ENCODE measurements around the gene ARHGDIB.

The ARHGDIB gene

GRCh38 chr12:14907953-14908352 is 53.4 kb downstream of the ARHGDIB start:
- no peak for TF ChIP-seq POLR2AphosphoS5 (IDR thresholded peaks at IDR 0.05; ENCODE audit: low read depth)
- no peak for TF ChIP-seq GABPA (IDR thresholded peaks at IDR 0.05; ENCODE audit: low read depth)
- TF ChIP-seq REST (IDR thresholded peaks at IDR 0.05; ENCODE audit: insufficient replicate concordance, low read depth) = no peak
- no peak for TF ChIP-seq SPI1 (IDR thresholded peaks at IDR 0.05; ENCODE audit: borderline replicate concordance, low read depth)
- TF ChIP-seq CTCF (IDR thresholded peaks at IDR 0.05; ENCODE audit: insufficient read depth, low read length) = no peak
- DNase-seq (ENCODE audit: low read depth in 1 of 2, low spot score in 1 of 2) = no peak

GRCh38 chr12:14906114-14906513 is 55.3 kb downstream of the ARHGDIB start:
- Histone ChIP-seq H3K4me3 (replicated peaks; ENCODE audit: insufficient read depth, low read length) (no peak overlapping the region), H3K27ac (replicated peaks) (no peak overlapping the region), H3K27me3 (ENCODE audit: insufficient read depth, poor library complexity, severe bottlenecking) (no peaks in the 10 kb centered on the region)
- TF ChIP-seq CTCF (IDR thresholded peaks at IDR 0.05; ENCODE audit: insufficient read depth, low read length) (no peak), POLR2AphosphoS5 (IDR thresholded peaks at IDR 0.05; ENCODE audit: low read depth) (no peak), REST (IDR thresholded peaks at IDR 0.05; ENCODE audit: insufficient replicate concordance, low read depth) (no peak), GABPA (IDR thresholded peaks at IDR 0.05; ENCODE audit: low read depth) (no peak), SPI1 (IDR thresholded peaks at IDR 0.05; ENCODE audit: borderline replicate concordance, low read depth) (no peak)
- no peak for DNase-seq (ENCODE audit: low read depth in 1 of 2, low spot score in 1 of 2)

More at GRCh38 chr12:14907953-14908352, 53.4 kb downstream of the ARHGDIB start:
- H3K4me3 ChIP-seq (replicated peaks; ENCODE audit: insufficient read depth, low read length) = no peak overlapping the region
- no peaks in the 10 kb centered on the region for H3K27me3 ChIP-seq (ENCODE audit: insufficient read depth, poor library complexity, severe bottlenecking)
- no peak overlapping the region for H3K27ac ChIP-seq (replicated peaks)

- Histone ChIP-seq H3K4me3 (replicated peaks; ENCODE audit: insufficient read depth, low read length) (no peak overlapping the region), H3K27ac (replicated peaks) (no peak overlapping the region), H3K27me3 (ENCODE audit: insufficient read depth, poor library complexity, severe bottlenecking) (no peaks in the 10 kb centered on the region)
- TF ChIP-seq SPI1 (IDR thresholded peaks at IDR 0.05; ENCODE audit: borderline replicate concordance, low read depth) (no peak), CTCF (IDR thresholded peaks at IDR 0.05; ENCODE audit: insufficient read depth, low read length) (no peak), POLR2AphosphoS5 (IDR thresholded peaks at IDR 0.05; ENCODE audit: low read depth) (no peak), GABPA (IDR thresholded peaks at IDR 0.05; ENCODE audit: low read depth) (no peak), REST (IDR thresholded peaks at IDR 0.05; ENCODE audit: insufficient replicate concordance, low read depth) (no peak)
- DNase-seq (ENCODE audit: low read depth in 1 of 2, low spot score in 1 of 2) = no peak
These were observed 56.0 kb downstream of the ARHGDIB start for GRCh38 chr12:14905269-14906004.
